ENCODE measurements around the gene FAM72A. TPM values are rescaled to one million over a fixed set of nuclear protein-coding genes. Genes with fewer than 3 reads are reported as not detected.

The FAM72A gene
- total RNA-seq, 1 donor from 2014 or later, result 36.2 TPM

DNA sequence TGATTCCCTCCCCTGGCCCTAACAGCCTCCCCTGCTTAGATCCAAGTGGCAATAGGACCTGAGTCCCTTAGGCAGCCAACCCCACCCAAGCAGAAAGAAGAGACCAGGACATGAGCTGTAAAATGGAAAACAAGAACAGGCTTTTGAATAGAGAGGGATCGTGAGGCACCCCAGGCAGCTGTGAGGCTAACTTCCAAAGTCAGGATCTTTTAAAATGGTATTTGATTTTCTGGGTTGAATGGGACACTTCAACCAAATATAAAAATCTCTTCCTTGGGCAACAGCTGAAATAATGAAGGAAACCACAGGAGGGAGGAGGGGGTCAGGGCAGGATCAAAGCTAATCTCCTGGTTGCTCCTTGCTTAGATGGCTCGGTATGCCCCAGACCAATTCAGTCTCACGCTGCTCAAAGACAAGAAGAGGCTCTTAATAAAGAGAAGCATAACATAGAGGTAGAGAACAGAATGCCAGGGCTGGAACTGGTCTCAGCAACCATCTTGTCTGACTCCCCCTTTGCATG lies 56.8 kb downstream of the FAM72A start:
- no peak overlapping the region for H3K9ac ChIP-seq
- H3K4me2 ChIP-seq, result peak overlapping the region; percentile 42
- H3K4me1 ChIP-seq, result peaks cover 7% of the 10 kb centered on the region
- H4K20me1 ChIP-seq (ENCODE audit: low read depth), result no peaks in the 10 kb centered on the region
- peaks cover 14% of the 10 kb centered on the region for H3K9me3 Mint-ChIP-seq
- no peaks in the 10 kb centered on the region for H3K36me3 ChIP-seq
- peaks cover 10% of the 10 kb centered on the region for H3K27me3 Mint-ChIP-seq (ENCODE audit: insufficient read depth, low read depth)
- H3K79me2 ChIP-seq (ENCODE audit: low read depth), result no peaks in the 10 kb centered on the region
- no peak overlapping the region for H3K4me3 ChIP-seq
- H3K36me3 Mint-ChIP-seq, result no peaks in the 10 kb centered on the region
- H3K4me3 Mint-ChIP-seq, result no peak overlapping the region
- H3K27me3 ChIP-seq, result no peaks in the 10 kb centered on the region
- TF ChIP-seq, protein P1, sequence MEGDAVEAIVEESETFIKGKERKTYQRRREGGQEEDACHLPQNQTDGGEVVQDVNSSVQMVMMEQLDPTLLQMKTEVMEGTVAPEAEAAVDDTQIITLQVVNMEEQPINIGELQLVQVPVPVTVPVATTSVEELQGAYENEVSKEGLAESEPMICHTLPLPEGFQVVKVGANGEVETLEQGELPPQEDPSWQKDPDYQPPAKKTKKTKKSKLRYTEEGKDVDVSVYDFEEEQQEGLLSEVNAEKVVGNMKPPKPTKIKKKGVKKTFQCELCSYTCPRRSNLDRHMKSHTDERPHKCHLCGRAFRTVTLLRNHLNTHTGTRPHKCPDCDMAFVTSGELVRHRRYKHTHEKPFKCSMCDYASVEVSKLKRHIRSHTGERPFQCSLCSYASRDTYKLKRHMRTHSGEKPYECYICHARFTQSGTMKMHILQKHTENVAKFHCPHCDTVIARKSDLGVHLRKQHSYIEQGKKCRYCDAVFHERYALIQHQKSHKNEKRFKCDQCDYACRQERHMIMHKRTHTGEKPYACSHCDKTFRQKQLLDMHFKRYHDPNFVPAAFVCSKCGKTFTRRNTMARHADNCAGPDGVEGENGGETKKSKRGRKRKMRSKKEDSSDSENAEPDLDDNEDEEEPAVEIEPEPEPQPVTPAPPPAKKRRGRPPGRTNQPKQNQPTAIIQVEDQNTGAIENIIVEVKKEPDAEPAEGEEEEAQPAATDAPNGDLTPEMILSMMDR (IDR thresholded peaks at IDR 0.05), result no peak
- TF ChIP-seq EZH2phosphoT487 (IDR thresholded peaks at IDR 0.05) (no peak), EZH2 (IDR thresholded peaks at IDR 0.05) (no peak)
- H3K27ac ChIP-seq, result no peak overlapping the region
- peak overlapping the region; percentile 70 for H3K27ac Mint-ChIP-seq
- no peak overlapping the region for H2AFZ ChIP-seq (replicated peaks)
- H3K9me3 ChIP-seq (ENCODE audit: low read depth), result no peaks in the 10 kb centered on the region
- no peaks in the 10 kb centered on the region for H3F3A ChIP-seq (ENCODE audit: low read depth)
- peaks cover 41% of the 10 kb centered on the region for H3K4me1 Mint-ChIP-seq
- DNase-seq (ENCODE audit: low spot score), result peak; percentile 10

DNA sequence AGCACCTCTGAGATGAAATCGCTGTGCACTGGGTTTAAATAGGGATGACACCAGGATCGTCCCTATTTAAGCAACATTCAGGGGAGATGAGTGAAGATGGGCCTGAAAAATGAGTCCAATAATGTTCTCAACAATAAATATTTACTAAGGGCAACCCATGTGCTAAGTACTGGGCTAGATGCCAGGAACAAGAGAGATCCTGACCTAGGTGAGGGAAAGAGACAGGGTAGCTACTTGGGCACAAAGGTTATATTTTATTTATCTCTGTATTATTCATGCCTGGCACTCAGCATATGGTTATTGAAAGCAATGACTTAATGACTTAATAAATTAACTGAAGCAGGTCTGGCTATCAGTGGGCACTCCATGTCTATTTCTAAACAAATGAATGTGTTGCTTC lies 58.0 kb downstream of the FAM72A start:
- TF ChIP-seq, protein P1 (IDR thresholded peaks at IDR 0.05), result no peak
- no peak for TF ChIP-seq EZH2 (IDR thresholded peaks at IDR 0.05)
- Mint-ChIP-seq H3K36me3 (no peaks in the 10 kb centered on the region), H3K4me1 (peaks cover 41% of the 10 kb centered on the region), H3K27me3 (ENCODE audit: insufficient read depth, low read depth) (peaks cover 13% of the 10 kb centered on the region), H3K4me3 (no peak overlapping the region), H3K9me3 (peaks cover 20% of the 10 kb centered on the region), H3K27ac (peak overlapping the region; percentile 55)
- Histone ChIP-seq H3K27me3 (no peaks in the 10 kb centered on the region), H3K4me2 (no peak overlapping the region), H3F3A (ENCODE audit: low read depth) (no peaks in the 10 kb centered on the region), H3K9ac (no peak overlapping the region), H4K20me1 (ENCODE audit: low read depth) (no peaks in the 10 kb centered on the region), H3K27ac (no peak overlapping the region), H3K4me3 (no peak overlapping the region), H3K79me2 (ENCODE audit: low read depth) (no peaks in the 10 kb centered on the region), H3K9me3 (ENCODE audit: low read depth) (no peaks in the 10 kb centered on the region), H3K4me1 (peaks cover 7% of the 10 kb centered on the region), H2AFZ (replicated peaks) (no peak overlapping the region), H3K36me3 (no peaks in the 10 kb centered on the region)
- DNase-seq (ENCODE audit: low spot score), result no peak

DNA sequence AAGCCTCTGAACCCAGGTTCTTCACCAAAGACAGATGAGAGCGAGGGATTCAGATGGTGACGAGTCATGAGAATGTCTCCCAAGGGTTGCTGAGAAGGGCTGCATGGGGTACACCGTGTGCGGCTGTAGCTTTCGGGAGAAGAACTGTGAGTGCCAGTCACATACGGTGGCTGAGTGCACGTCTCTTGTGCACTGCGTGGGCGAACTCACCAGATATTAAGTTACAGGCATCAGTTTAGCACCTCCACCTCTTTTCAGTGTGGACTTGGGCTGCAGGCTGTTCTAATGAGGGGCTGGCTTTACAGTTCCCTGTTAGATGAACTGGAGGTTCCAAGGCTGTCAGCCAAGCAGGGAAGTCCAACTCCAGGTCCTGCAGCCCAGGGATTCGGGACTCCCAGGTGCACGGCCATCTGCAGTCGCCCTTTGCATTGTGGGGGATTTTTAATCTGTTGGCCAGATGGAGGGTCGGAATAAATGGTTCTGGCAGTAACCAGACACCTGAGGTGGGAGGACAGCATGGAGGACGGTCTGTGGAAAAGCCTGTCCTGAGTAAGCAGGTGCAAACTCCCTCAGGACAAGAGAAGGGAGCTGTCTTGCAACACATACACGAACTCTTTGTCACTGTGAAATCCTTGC lies 59.0 kb downstream of the FAM72A start:
- TF ChIP-seq EZH2phosphoT487 (IDR thresholded peaks at IDR 0.05) (no peak), EZH2 (IDR thresholded peaks at IDR 0.05) (no peak)
- TF ChIP-seq, protein P1 (IDR thresholded peaks at IDR 0.05), result no peak
- H3K27me3 Mint-ChIP-seq (ENCODE audit: insufficient read depth, low read depth), result peaks cover 13% of the 10 kb centered on the region
- no peak overlapping the region for H3K9ac ChIP-seq
- H3K27ac Mint-ChIP-seq, result peak overlapping the region; percentile 55
- H3F3A ChIP-seq (ENCODE audit: low read depth), result no peaks in the 10 kb centered on the region
- H3K4me1 Mint-ChIP-seq, result peaks cover 44% of the 10 kb centered on the region
- peaks cover 23% of the 10 kb centered on the region for H3K9me3 Mint-ChIP-seq
- no peaks in the 10 kb centered on the region for H4K20me1 ChIP-seq (ENCODE audit: low read depth)
- H2AFZ ChIP-seq (replicated peaks), result no peak overlapping the region
- no peak for DNase-seq (ENCODE audit: low spot score)
- H3K4me2 ChIP-seq, result no peak overlapping the region
- no peaks in the 10 kb centered on the region for H3K36me3 ChIP-seq
- no peaks in the 10 kb centered on the region for H3K9me3 ChIP-seq (ENCODE audit: low read depth)
- no peak overlapping the region for H3K27ac ChIP-seq
- H3K79me2 ChIP-seq (ENCODE audit: low read depth), result no peaks in the 10 kb centered on the region
- no peaks in the 10 kb centered on the region for H3K36me3 Mint-ChIP-seq
- no peak overlapping the region for H3K4me3 ChIP-seq
- H3K27me3 ChIP-seq, result no peaks in the 10 kb centered on the region
- peaks cover 7% of the 10 kb centered on the region for H3K4me1 ChIP-seq
- peak overlapping the region; percentile 6 for H3K4me3 Mint-ChIP-seq

All from neural progenitor cell (in vitro differentiated cells).